Hematopoietic multipotent progenitor cell treated with erythropoietin and hydrocortisone succinate and interleukin-3 and kit ligand, for 8 days (in vitro differentiated cells): Measurements from ENCODE around the gene NDUFAF4.
"Not testable (repeated sequence)": the region's sequence is repeated elsewhere in the genome, so short reads cannot be mapped to it uniquely, and the experiment has no call there.

Source experiments
- DNase-seq: peaks from one replicate; pipeline ENCODE4 v3.0.0-alpha.2; 2015

The NDUFAF4 gene

GRCh38 chr6:96898241-96898851 is 655 bp upstream of the NDUFAF4 start:
- DNase-seq = peak; percentile 59

DNA sequence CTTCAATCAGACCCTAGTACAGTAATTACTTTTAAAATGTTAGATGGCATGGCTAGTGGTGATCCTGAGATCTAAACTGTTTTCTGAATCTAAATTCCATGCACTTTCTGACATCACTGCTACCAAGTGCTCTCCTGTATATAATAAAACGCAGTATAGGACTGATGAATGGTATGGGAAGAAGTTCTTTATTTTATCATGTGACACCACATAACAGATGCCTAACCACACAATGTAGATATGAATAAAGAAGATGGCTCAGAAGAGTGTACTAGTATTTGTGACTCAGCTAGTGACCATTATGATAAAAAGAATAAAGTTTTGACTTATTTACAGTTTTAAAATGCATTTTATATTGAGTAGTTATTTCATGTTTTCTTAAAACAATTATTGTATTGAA is 8.5 kb downstream of the NDUFAF4 start:
- DNase-seq = peak; percentile 63

- no peak for DNase-seq
Observed at GRCh38 chr6:96888745-96889144, 8.9 kb downstream of the NDUFAF4 start.

DNA sequence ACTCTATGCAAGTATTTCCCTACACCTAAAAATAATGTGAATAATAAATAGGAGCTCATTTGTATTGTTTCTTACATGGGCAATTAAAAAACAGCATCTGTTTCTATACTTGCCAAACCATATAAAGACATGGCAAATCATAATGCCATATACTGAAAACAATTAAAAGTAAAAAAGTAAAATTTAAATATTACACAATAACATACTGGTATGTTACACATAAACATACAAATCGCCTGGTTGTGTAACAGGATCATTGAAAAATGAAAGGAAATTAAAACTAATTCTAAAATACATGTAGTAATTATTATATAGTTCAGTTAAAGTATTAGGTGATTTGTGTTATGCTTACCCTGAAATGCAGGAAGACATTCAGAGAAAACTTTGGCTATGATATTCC is 11.2 kb downstream of the NDUFAF4 start:
- no peak for DNase-seq

GRCh38 chr6:96885187-96885631 is 12.5 kb downstream of the NDUFAF4 start:
- not testable (repeated sequence) for DNase-seq

DNA sequence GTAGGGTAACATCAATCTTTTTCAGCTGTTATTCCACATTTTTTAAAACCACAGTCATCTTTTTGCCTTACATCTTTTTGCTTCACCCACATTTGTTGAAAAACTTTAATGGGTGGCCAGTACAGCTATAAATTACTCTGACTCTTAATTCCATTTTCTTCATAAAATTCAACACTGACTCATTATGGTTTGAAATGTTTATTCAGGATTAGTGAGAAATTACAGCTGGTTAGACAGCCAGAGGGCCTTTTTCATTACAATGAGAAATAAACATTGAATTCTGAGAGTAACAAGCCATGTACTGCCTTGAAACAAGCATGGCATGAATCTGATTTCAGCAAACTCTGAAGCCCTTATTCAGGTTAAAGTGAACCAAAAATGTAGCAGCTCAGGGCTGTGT is 19.5 kb downstream of the NDUFAF4 start:
- DNase-seq = no peak

DNA sequence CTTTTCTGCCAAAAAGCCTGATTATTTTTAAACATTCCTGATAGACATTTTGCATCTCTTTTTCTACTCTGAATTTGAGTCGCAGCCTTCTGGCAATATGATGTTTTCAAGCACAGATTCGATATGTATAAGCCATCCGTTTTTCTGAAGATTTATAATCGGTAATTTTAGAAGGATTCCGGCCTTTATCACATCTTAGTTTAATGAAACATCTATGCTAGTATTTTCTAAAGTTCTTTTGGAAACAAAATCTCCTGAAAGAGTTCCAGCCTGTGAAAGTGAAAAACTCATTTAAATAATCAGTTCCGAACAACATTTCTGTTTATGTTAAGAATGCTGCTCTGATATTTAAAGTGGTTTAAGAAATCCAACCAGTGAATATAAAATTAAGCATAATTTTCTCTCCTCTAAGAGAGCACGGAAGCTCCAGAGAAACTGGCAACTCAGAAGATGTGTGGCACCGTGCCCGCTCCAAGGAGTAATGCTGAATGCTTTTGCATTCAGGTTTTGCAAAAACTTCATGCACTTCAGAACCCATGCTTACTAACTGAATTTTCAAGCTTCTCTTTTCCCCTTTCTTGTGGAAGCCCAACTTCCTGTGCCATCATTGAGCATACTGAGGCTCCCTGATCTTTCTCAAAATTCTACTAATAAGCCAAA is 20.7 kb downstream of the NDUFAF4 start:
- DNase-seq = no peak

DNA sequence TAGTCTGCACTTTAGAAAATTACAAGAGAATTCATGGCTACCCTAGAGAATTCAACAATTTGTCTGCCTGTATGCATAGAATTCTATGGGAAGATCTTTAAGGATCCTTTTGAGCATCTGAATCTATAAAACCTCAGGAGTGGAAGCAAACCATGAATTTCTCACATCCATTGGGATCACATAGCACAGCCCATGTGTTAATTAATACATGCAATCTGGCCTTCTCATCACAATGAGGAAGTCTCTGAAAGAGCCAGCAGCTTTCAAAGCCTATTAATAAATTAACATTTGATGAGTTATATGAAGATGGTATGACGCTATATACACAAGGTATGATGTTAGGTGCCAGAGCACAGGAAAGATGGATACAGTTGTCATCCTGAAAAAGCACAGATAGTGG is 24.7 kb downstream of the NDUFAF4 start:
- no peak for DNase-seq

- no peak for DNase-seq
Observed at GRCh38 chr6:96865055-96865405, 32.7 kb downstream of the NDUFAF4 start.

DNA sequence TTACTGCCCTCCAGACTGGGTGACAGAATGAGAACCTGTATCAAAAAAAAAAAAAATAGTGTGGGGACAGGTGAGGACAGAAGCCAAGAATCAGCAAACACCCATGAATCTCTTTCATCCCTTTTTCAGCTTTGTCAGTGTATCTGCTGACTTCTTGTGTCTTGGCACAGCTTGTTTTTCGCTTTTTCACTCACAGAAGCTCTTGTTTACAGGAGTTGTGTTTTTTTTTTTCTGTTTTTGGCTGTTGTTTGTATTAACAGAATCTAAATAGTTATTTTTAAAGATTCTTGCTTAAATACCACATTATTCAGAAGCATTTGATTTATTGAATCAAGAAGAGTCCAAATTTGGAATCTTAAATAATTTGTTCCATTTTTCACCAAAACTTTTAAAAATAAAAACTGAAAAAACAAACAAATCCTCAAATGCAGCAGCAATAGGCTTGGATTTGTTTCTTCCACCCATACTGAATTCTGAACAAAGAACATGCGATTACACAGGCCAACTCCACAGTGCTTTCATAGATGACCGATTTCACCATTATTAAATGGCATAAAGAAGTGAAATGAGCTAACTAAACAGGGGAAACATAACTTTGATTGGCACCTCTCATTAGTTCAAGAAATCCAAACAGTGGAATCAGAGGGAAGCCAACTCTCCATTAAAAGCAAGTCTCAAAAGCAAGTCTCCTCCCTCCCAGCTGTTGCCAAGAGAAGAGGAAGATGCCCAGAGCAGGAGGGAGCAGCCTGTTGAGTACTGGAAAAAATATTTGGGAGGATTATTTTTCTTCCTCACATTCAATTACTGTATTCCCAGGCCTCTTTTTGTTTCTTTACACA is 33.3 kb downstream of the NDUFAF4 start:
- DNase-seq = no peak

GRCh38 chr6:96862560-96862959 is 35.1 kb downstream of the NDUFAF4 start:
- no peak for DNase-seq

- no peak for DNase-seq
Observed at GRCh38 chr6:96861588-96861987, 36.1 kb downstream of the NDUFAF4 start.

DNA sequence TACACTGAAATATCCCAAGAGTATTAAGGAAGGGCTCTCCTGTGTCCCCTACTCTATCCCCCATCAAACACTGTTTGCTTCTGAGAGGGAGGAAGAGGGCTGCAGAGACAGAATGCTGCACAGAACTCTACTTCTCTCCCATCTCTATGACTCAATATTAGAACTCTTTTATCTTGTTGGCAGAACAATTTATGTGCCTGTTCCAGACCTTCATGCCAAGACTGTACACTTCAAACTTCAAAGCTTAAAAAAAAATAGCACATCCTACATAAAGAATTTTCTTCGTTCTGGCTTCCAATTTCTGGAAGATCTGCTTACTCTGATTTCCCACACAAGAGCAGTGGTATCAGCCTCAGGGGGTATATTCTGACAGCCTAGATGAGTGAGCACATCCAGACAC is 40.8 kb downstream of the NDUFAF4 start:
- no peak for DNase-seq

DNA sequence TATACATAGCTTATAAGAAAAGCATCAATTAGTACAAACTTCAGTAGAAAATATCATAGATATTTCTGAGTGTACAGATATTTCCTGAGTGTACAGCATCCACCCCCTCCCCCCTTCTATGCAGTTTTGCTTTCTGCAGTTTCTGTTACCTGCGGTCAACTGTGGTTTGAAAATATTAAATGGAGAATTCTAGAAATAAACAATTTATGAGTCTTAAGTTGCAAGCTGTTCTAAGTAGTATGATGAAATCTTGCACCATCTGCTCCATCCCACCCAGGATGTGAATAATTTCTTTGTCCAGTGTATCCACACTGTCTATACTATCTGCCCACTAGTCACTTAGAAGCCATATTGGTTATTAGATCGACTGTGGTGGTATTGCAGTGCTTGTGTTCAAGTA is 44.6 kb downstream of the NDUFAF4 start:
- no peak for DNase-seq

DNA sequence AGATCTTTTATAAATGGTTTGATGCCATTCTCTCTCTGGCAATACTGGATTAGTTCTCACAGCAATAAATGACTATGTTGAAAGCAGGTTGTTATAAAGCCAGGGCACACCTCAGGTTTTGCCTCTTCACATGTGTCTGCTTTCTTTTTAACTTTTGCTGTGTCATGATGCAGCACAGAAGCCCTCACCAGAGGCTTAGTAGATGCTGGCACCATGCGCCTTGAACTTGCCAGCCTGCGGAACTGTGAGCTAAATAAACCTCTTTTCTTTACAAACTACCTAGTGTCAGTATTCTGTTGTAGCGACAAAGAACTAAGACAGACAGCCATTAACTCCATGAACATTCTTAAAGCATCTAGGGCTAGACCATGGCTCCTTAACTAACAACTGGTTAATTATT is 45.1 kb downstream of the NDUFAF4 start:
- DNase-seq = no peak

DNA sequence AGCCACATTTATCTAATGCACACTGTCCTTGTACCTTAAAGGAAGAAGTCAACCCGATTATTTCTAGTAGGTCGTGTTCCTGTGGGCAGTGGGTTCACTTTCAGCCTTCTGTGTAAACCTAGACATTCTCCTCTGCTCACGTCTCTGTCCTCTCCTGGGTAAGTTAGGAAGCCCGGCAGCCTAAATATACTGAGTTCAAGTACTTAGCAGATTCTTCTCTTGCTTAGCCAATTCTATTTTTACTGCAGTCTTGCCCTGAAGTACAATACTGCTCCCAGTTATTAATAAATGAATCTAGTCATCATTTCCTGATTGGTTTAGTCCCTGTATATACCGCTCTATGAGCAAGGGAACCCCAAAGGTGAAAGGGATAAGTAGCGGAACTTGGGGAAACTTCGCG is 45.8 kb downstream of the NDUFAF4 start:
- DNase-seq = no peak

- no peak for DNase-seq
Observed at GRCh38 chr6:96849615-96850014, 48.1 kb downstream of the NDUFAF4 start.

DNA sequence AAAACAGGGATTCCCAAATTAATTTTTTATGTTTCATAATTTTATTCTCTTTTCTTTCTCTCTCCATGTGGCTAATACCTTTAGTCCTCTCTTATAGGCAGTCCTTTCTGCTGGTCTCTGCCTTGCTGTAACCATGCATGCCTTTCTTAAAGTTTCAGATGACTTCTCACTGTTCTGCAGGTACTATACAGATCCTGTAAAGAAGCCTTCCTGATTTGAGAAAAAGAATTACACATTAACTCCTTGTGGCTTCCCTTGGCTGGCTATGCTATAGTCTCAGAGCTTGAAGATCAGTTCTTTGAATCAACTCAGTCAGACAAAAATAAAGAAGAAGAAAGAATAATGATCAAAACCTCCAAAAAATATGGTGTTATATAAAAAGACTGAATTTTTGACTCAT is 53.2 kb downstream of the NDUFAF4 start:
- no peak for DNase-seq

DNA sequence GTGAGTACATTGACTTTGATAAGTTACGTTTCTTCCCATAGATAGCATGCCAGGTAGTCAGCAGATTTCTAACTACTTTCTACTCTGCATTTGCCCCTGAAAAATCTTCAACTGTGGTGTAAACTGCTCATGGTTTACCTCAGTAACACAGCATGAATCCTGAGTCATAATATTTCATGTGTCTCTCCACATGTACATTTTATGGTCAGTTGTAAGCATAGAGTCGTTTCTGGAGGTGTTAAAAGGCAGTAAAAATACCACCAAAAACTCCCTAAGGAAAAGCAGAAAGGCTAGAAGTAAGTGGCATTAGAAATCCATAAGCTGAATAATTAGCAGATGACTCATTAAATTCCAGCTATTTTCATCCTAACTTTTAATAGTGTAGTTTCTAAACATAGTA is 56.3 kb downstream of the NDUFAF4 start:
- no peak for DNase-seq
